NCI-H1694 (cell line): Measurements from ENCODE around the gene ANKRD62.
"Not testable (repeated sequence)": the region's sequence is repeated elsewhere in the genome, so short reads cannot be mapped to it uniquely, and the experiment has no call there.

Experiments
- DNase-seq: peaks from one replicate; lab custom pipeline; 2025; lab: John Stamatoyannopoulos, UW

ANKRD62 gene

DNA sequence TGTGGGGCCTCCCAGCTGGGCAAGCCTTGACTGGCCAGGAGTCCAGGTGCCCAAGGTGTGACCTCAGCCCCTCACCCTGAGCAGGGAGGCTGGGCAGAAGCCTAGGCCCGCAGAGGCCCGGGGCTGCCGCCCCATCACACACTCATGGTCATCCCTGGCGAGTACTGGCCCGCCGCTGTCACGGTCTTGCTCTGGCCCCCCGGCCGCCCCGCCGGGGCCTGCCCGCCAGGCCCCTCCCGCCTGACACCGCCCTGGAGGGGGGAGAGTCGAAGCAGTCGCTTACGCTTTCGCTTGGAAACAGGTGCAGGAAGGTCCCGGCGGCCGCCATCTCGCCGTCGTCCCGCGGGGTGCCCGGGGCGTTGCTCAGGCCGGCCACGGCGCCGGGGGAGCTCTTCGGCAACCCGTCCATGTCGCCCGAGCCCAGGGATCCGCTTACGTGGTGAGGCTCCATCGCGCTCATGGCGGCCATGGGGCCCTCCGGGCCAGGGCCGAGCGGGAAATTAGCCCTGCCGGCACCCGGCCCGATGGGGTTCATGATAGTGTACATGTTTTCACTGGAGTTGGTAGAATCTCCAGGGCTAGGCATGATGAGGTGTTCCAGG lies 26.6 kb upstream of the ANKRD62 start:
- no peak for DNase-seq

DNA sequence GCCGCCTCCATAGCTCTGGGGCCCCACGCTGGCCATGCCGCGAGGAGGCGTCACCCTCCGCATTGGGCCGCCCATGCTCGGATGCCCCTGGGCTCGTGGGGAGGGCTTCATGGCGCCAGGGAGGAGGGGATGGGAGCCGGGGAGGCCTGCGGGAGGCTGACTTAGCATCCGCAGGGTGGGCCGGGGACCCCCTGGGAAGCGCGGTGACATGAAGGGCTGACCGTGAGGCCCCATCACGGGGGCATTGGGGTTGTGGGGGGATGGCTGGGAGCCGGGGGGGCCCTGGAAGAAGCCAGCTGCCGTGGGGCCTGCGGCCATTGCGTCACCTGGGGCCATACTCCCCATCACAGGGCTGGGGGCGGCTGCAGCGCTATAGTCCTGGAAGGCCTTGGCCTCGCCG lies 26.0 kb upstream of the ANKRD62 start:
- DNase-seq = no peak

DNA sequence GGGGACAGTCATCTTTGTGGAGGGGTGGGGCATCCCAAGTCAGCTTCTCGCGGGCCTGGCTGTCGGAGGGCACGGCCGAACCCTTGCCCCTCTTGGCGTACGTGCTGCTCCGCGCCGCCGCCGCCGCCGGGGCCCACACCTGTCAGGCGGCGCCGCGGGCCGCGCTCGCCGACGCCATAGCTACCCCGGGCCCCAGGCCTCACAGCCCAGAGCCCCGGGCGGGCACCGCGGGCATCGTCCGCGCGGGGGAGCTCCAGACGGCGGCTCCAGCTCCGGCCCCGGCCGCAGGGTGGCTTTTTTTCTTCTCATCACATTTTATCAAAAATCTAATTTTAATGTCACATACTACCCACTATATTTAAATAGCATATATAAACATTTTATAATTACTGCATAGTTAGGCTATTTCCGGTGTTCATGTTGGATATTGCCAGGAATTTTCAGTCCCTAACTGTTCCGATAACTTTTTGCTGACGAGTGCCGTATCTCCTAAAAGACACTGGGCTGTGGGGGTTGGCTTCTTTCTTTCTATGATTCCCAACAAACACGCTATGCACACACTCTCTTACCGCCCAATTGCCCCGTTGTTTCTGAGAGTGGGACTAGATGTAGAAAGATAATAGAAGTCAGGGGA lies 25.2 kb upstream of the ANKRD62 start:
- not testable (repeated sequence) for DNase-seq

DNA sequence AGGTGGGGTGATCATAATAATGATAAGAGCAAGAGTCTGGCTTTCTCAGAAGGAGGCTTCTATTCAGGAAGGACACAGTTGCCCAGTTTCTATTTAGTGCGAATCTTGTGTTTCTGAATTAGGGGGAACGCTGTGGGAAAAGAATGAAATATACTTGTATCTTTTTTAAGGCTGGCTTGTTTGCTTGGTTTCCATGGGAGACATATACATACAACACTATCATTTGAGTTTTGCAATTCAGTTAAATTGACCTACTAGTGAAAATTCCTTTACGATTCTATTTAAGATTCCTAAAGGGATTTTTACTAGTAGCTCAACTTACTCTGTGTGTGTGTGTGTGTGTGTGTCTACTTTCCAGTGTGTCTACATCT lies 24.7 kb upstream of the ANKRD62 start:
- no peak for DNase-seq

DNA sequence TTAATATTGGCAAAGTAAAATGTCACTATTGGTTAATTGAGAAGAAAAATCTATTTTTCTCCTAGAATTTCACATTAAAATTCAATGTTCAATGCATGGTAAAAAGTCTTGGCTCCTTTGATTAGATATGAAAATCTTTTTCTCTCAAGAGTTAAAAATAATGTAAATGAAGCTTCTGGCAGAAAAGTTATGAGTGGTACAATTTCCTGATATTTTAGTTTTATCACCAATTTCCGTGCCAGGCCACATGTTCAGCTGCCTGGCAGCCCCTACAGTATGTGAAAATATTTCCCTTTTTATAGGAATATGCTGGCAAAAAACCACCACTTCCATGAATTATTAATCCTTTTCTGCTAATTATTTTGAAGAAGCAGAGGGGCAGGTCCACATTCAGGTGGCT lies 22.6 kb upstream of the ANKRD62 start:
- DNase-seq = not testable (repeated sequence)

DNA sequence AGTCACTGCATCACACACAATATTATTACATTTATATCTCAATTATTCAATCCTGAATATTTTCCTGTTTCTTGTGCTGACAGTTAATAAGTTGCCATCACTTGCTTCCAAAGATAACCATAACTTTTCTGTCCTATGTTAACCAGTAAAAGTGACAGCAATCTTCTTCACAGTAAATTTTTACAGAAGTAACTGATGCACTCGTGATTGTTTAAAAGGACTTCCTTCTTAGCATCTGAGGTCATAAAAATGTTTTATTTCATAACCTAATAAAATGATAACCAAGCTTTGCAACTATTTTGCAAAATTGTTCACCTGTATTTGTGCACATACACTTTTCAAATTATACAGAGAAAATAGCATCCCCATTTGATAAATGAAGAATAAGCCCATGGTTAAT lies 20.6 kb upstream of the ANKRD62 start:
- DNase-seq = no peak

DNA sequence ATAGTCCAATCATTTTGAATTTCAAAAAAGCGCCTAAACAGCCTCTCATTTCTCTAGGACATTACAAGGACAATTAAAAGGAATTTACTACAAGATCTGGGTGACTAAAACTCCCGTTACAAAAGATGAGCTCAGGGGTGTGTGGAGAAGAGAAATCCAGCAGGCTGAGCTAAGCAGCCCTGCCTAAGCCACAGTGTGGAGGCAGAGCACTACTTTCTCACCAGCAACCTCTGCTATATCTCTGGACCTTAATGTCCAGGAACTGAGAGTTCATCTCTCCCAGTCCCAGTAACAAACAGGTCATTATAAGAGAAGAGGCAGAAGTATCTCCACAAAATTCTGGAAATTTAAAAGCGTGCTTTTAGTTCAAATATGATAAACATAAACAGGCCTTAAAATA lies 18.9 kb upstream of the ANKRD62 start:
- no peak for DNase-seq

DNA sequence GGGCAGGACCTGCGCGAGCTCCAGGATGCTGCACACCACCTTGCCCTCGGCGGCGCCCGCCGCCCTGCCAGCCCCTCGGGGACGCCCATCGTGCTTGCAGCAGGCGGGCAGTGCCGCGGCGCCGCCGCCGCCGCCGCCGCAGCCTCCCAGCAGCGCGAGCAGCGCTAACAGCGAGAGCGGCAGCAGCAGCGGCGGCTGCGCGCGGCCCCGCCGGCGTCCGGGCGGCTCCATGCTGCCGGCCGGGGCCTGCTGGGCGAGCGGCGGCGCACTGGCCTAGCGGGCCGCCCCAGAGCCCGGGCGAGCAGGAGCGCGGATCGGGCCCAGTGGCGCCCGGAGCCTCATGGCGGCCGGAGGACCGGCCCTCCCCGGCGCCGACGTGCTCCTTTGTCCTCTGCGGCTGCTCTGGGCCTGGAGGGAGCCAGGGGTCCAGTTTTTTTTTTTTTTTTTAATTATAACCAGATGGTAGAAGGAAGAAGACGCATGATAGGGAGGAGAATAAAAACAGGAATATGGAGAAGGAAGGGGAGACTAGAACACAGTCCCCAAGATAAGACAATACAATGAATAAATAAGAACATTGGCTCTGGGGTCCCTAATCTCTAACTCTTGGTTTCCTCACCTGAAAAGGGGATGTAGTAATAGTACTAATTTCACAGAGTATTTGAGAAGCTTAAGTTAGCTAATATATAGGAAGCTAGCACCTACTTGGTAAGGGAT lies 17.1 kb upstream of the ANKRD62 start:
- no peak for DNase-seq

DNA sequence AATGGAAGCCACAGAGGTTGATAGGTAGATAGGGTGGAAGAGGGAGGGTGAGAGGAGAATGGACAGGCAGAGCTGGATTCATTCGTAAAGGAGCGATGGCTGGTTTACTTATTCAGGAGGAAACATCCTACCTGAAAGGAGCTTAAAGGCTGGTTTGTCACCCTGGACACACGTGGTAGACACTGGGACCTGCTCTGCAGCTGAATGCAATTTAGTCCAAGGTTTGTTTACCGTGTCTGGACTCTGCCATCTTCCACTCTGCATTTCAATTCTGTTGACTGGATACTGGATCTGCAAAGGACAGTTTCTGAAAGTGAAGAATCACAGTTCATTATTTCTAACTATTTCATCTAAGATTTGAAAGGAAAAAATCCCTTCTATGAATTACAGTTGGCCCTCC lies 15.6 kb upstream of the ANKRD62 start:
- not testable (repeated sequence) for DNase-seq

DNA sequence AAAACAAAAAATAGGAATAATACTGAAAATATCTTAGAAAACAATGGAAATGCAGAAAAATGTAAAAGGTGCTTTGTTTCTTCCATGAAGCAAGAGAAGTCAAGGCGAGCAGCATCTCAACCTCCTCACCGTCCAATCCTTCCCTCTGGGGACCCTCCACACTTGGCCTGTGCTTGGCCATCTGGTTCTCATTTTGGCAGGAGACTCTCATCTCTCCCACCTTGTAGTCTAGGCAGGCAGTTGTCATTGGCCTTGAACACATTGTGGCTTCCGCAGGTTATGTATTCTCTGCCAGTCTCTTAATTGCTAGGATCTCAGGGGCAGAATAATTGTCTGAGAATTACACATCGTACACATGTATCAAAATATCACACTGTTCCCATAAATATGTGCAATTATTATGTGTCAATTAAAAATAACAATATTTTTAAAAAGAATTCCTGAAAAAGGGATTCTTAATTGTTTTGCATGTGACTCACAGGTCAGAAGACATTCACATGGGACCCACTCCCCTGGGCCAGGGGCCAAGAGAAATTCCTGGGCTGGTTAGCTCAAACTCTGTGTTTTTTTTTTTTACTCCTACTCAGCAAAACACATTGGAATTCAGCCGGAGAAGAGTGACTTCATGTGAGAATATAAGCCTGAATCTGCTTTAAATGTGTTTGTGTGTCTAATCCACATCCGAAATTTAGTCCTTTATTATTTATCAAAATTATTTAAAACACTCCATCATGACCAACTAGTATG lies 14.0 kb upstream of the ANKRD62 start:
- DNase-seq = no peak

DNA sequence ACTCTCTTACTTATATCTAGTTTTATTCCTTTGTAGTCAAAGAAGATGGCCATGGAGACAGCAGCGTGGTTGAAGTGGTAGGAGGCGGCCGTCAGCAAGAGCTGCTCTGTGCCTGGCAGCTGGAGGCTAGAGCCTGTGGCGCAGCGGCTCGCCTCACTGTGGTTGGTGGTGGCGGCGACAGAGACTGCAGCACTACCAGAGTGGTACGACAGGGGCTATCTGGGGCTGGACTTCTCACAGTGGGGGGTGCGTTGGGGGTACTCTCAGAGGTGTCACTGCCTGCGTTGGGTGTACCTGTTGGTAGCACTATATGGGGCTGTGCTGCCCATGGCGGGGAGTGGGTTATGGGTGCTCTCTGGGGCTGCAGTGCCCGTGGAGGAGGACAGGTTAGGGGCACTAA lies 8.5 kb upstream of the ANKRD62 start:
- no peak for DNase-seq

DNA sequence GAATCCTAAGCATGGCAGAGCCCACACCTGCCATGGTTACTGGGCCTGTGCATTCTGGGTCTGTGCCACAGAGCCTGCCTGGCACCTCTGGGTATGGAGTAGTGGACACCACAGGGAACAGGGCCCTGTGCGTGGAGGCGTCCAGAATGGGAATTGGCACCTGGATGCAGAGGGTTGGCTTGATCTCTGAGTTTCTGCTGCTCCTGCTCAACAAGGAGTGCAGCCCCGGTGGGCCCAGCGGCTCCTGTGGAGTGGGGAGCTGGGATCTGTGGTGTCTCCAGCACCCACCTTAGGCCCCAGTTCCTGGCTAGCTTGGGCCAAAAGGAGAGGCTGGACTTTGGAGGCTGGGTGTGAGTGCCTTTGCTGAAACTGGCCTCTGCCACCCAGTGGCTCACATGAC lies 7.9 kb upstream of the ANKRD62 start:
- no peak for DNase-seq

DNA sequence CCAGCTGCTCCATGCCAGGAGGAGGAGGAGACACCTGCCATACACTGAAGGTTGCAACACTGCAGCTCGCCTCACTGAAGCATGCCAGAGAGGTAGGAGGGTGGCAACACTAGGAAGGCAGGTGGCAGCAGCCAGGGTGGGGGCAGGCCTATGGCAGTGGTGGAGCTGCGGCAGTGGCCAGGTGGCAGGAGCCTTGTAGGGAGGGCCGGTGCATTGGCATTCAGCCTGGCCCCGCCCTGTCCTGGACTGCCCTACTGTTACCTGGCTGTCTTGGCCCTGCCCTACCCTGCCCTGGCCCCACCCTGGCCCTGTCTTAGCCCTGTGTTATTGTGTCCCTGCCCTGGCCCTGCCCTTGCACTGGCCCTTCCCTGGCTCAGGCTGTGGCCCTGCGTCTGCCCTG lies 7.4 kb upstream of the ANKRD62 start:
- DNase-seq = no peak

DNA sequence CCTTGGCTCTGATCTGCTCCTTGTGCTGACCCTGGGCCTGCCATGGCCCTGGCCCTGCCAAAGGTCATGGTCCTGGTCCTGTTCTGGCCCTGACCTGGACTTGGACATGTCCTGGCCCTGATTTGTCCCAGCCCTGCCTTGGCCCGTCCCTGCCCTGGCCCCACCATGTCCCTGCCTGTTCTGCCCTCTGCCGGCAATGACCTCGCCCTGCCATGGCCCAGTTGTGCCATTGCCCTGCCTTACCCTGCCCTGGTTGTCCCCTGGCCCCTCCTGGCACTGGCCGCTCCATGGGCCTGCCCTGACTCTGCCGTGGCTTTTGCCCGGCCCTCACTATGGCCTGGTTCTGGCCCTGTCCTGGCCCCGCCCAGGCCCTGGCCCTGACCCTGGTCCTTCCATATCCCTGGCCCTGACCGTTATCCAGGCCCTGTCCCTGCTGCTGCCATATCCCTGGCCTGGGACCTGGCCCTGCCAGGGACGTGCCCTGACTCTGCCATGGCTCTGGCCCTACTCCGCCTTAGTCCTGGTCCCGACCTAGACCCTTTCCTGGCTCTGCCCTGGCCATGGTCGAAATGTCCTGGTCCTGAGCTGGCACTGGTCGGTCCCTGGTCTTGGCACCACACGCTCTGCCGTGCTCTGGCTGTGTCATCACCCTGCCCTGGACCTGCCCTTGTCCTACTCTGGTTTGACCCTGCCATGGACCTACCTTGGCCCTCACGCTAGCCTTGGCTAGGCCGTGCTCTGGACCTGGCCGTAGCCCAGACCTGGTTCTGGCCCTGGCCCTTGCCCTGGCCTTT lies 6.8 kb upstream of the ANKRD62 start:
- DNase-seq = no peak

DNA sequence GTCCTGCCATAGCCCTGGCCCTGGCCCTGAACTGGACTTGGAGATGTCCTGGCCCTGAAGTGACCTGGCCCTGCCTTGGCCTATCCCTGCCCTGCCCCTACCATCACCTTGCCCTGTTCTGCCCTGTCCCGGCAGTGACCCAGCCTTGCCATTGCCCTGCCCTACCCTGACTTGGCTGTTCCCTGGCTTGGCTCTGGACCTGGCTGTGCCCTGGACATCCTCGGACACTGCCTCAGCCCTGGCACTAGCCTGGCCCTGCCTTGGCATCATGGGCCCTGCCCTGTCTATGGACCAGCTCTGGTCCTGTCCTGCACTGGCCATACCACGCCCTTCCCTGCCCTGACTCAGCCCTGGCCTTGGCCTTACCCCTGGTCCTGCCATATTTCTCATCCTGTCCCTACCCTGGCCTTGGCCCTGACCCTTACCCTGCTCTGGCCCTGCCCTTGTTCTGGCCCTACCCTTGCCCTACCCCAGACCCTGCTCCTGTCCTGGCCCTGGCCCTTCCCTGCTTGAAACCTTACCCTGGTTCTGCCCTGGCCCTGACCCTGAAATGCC lies 6.1 kb upstream of the ANKRD62 start:
- no peak for DNase-seq

DNA sequence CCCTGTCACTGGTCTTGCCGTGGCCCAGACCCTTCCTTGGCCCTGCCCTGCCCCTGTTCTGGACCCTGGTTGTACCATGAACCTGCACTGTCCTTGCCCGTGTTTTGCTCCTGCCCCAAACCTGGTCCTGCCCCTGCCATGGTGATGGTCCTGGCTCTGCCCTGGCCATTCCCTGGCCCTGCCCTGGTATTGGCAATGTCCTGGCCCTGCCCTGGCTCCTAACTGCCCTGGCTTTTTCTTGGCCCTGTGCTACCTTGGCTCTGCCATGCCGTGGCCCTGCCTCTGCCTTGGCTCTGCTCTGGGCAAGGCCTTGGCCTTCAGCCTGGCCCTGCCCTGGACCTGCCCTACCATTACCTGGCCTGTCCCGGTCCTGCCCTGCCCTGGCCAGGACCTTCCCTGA lies 5.5 kb upstream of the ANKRD62 start:
- DNase-seq = no peak

DNA sequence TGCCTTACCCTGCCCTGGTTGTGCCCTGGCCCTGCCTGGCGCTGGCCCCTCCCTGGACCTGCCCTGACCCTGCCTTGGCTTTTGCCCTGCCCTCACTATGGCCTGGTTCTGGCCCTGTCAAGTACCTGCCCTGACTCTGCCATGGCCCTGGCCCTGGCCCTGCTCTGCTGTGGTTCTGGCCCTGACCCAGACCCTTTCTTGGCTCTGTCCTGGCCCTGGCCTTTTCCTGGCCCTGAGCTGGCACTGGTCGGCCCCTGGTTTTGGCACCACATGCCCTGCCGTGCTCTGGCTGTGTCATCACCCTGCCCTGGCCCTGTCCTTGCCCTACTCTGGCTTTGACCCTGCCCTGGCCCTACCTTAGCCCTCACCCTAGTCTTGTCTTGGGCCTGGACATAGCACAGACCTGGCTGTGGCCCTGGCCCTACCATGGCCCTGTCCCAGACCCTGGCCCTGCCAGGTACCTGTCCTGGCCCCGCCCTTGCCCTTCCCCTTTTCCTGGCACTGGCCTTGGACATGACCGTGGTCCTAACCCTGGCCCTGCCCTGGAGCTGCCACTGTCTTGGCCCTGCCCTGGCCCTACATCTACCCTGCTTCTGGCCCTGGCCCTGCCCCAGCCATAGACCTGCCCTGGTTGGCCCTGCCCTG lies 4.8 kb upstream of the ANKRD62 start:
- DNase-seq = no peak

DNA sequence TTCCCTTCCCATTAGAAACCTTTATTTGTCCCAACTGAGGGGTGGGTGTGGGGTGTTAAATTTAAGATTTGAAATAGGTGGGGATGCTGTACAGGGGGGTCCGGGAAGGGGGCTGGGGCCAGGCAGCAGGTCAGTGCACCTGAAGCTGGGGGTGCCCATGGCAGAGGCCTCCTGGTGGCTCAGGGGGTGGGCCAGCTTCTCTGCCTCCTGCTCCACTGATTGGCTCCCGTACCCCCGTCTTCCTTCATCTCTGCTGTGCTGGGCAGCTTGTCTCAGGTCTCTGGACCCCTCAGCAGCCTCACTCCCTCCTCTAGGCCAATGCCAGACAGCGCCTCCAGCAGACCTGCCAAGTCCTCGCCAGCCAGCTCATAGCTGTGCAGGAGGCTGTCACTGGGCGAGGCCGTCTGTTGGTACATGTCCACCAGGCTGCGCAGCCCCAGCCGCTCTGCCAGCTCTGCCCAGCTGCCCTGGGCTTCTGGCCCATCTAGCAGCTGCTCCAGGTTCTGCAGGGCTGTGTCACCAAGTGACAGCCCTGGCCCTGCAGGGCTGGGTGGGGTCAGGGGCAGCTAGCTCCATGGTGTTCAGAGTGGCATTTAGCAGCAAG lies 2.0 kb upstream of the ANKRD62 start:
- DNase-seq = no peak

DNA sequence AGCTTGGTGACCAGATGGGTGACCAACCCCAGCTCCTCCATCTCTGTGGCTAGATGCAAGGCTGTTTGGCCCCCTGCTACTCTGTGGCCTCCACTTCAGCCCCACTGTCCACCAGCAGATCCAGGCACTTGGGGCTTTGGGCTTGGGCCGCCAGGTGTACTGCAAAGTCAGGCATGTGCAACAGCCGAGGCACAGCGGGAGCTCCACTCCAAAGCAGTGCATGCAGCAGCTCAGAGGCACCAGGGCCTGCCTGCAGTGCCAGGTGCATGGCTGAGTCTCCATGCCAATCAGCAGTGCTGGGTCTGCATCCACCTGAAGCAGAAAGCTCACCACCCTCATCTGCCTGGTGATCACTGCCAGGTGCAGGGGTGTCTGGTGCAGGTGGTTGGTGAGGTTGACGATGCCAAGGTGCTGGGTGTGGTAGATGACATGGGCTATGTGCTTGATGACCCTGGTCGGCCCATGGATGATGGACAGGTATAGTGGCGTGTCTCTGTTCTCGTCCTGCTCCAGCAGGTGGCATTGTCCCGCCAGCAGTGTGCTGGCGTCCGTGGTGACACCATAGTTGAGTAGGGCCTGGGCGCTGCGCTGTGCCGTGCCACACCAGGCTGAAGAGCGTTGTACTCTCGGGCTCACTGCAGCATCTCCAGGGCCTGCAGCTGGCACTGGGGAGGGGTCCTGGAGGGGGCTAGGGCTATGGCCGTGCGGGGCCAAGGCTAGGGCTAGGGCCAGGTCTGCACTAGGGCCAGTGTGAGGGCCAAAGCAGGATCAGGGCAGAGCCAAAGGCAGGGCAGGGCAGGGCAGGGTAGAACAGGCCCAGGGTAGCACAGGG lies 1.0 kb upstream of the ANKRD62 start:
- no peak for DNase-seq

DNA sequence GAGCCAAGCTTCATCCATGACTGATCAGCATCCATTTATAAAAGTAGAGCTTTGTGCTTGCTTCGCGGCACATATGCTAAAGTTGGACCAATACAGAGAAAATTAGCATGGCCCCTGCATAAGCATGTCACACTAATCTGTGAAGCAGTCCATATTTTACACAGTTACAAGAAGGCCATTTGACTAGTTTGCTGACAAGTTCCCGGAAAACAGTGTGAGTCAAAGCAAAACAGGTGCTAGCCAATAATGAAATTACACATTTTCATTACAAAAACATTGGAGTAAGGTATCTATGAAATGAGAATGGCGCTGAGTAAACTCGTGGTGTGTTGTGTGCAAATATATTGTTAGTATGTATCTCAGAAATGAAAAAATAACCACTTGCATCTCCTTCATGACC lies 4.7 kb downstream of the ANKRD62 start:
- DNase-seq = no peak
